ENCODE data around the gene TANC1.
"Not testable (repeated sequence)": the region's sequence is repeated elsewhere in the genome, so short reads cannot be mapped to it uniquely, and the experiment has no call there.

TANC1 gene

GRCh38 chr2:159137511-159138241, 169.2 kb downstream of the TANC1 start:
- Histone ChIP-seq H3K4me3 (ENCODE audit: low read length) (no peak overlapping the region), H3K4me1 (ENCODE audit: control insufficient read depth, insufficient read depth, low read length) (peaks cover 30% of the 10 kb centered on the region), H3K9ac (ENCODE audit: low read length) (no peak overlapping the region), H3K27me3 (ENCODE audit: control insufficient read depth, insufficient read depth, low read length) (no peaks in the 10 kb centered on the region), H3K36me3 (ENCODE audit: control insufficient read depth, insufficient read depth, low read length) (no peaks in the 10 kb centered on the region), H3K27ac (ENCODE audit: low read depth, low read length) (peak overlapping the region; percentile 79)

GRCh38 chr2:159138642-159139182, 170.3 kb downstream of the TANC1 start:
- no peaks in the 10 kb centered on the region for H3K36me3 ChIP-seq (ENCODE audit: control insufficient read depth, insufficient read depth, low read length)
- no peak overlapping the region for H3K27ac ChIP-seq (ENCODE audit: low read depth, low read length)
- H3K4me3 ChIP-seq (ENCODE audit: low read length) = no peak overlapping the region
- no peaks in the 10 kb centered on the region for H3K27me3 ChIP-seq (ENCODE audit: control insufficient read depth, insufficient read depth, low read length)
- peaks cover 30% of the 10 kb centered on the region for H3K4me1 ChIP-seq (ENCODE audit: control insufficient read depth, insufficient read depth, low read length)
- H3K9ac ChIP-seq (ENCODE audit: low read length) = no peak overlapping the region

GRCh38 chr2:159139216-159139933, 170.9 kb downstream of the TANC1 start:
- H3K27me3 ChIP-seq (ENCODE audit: control insufficient read depth, insufficient read depth, low read length) = no peaks in the 10 kb centered on the region
- no peak overlapping the region for H3K4me3 ChIP-seq (ENCODE audit: low read length)
- H3K27ac ChIP-seq (ENCODE audit: low read depth, low read length) = no peak overlapping the region
- peaks cover 30% of the 10 kb centered on the region for H3K4me1 ChIP-seq (ENCODE audit: control insufficient read depth, insufficient read depth, low read length)
- H3K9ac ChIP-seq (ENCODE audit: low read length) = no peak overlapping the region
- no peaks in the 10 kb centered on the region for H3K36me3 ChIP-seq (ENCODE audit: control insufficient read depth, insufficient read depth, low read length)

- no peak overlapping the region for H3K4me3 ChIP-seq (ENCODE audit: low read length)
- H3K27me3 ChIP-seq (ENCODE audit: control insufficient read depth, insufficient read depth, low read length) = no peaks in the 10 kb centered on the region
- no peak overlapping the region for H3K27ac ChIP-seq (ENCODE audit: low read depth, low read length)
- H3K9ac ChIP-seq (ENCODE audit: low read length) = no peak overlapping the region
- no peaks in the 10 kb centered on the region for H3K36me3 ChIP-seq (ENCODE audit: control insufficient read depth, insufficient read depth, low read length)
- peaks cover 29% of the 10 kb centered on the region for H3K4me1 ChIP-seq (ENCODE audit: control insufficient read depth, insufficient read depth, low read length)
These were observed 171.8 kb downstream of the TANC1 start for GRCh38 chr2:159140070-159140769.

GRCh38 chr2:159140821-159141220, 172.4 kb downstream of the TANC1 start:
- H3K27me3 ChIP-seq (ENCODE audit: control insufficient read depth, insufficient read depth, low read length); H3K36me3 ChIP-seq (ENCODE audit: control insufficient read depth, insufficient read depth, low read length); H3K4me3 ChIP-seq (ENCODE audit: low read length); H3K27ac ChIP-seq (ENCODE audit: low read depth, low read length); H3K9ac ChIP-seq (ENCODE audit: low read length): not testable (repeated sequence)
- peaks cover 25% of the 10 kb centered on the region for H3K4me1 ChIP-seq (ENCODE audit: control insufficient read depth, insufficient read depth, low read length)

GRCh38 chr2:159144776-159145614, 176.6 kb downstream of the TANC1 start:
- H3K27ac ChIP-seq (ENCODE audit: low read depth, low read length) = no peak overlapping the region
- H3K36me3 ChIP-seq (ENCODE audit: control insufficient read depth, insufficient read depth, low read length) = no peaks in the 10 kb centered on the region
- no peak overlapping the region for H3K9ac ChIP-seq (ENCODE audit: low read length)
- H3K27me3 ChIP-seq (ENCODE audit: control insufficient read depth, insufficient read depth, low read length) = no peaks in the 10 kb centered on the region
- no peak overlapping the region for H3K4me3 ChIP-seq (ENCODE audit: low read length)
- no peaks in the 10 kb centered on the region for H3K4me1 ChIP-seq (ENCODE audit: control insufficient read depth, insufficient read depth, low read length)

GRCh38 chr2:159145745-159146354, 177.4 kb downstream of the TANC1 start:
- Histone ChIP-seq H3K36me3 (ENCODE audit: control insufficient read depth, insufficient read depth, low read length) (no peaks in the 10 kb centered on the region), H3K9ac (ENCODE audit: low read length) (no peak overlapping the region), H3K27me3 (ENCODE audit: control insufficient read depth, insufficient read depth, low read length) (no peaks in the 10 kb centered on the region), H3K4me1 (ENCODE audit: control insufficient read depth, insufficient read depth, low read length) (peaks cover 2% of the 10 kb centered on the region), H3K4me3 (ENCODE audit: low read length) (no peak overlapping the region), H3K27ac (ENCODE audit: low read depth, low read length) (no peak overlapping the region)

GRCh38 chr2:159146996-159147666, 178.7 kb downstream of the TANC1 start:
- Histone ChIP-seq H3K9ac (ENCODE audit: low read length) (no peak overlapping the region), H3K4me1 (ENCODE audit: control insufficient read depth, insufficient read depth, low read length) (peaks cover 5% of the 10 kb centered on the region), H3K27me3 (ENCODE audit: control insufficient read depth, insufficient read depth, low read length) (no peaks in the 10 kb centered on the region), H3K36me3 (ENCODE audit: control insufficient read depth, insufficient read depth, low read length) (no peaks in the 10 kb centered on the region), H3K27ac (ENCODE audit: low read depth, low read length) (no peak overlapping the region), H3K4me3 (ENCODE audit: low read length) (no peak overlapping the region)

- H3K4me1 ChIP-seq (ENCODE audit: control insufficient read depth, insufficient read depth, low read length) = peaks cover 5% of the 10 kb centered on the region
- no peak overlapping the region for H3K4me3 ChIP-seq (ENCODE audit: low read length)
- no peak overlapping the region for H3K27ac ChIP-seq (ENCODE audit: low read depth, low read length)
These were observed 179.2 kb downstream of the TANC1 start for GRCh38 chr2:159147690-159148089.

GRCh38 chr2:159148901-159149300, 180.5 kb downstream of the TANC1 start:
- no peak overlapping the region for H3K9ac ChIP-seq (ENCODE audit: low read length)
- peaks cover 5% of the 10 kb centered on the region for H3K4me1 ChIP-seq (ENCODE audit: control insufficient read depth, insufficient read depth, low read length)
- no peaks in the 10 kb centered on the region for H3K27me3 ChIP-seq (ENCODE audit: control insufficient read depth, insufficient read depth, low read length)
- no peak overlapping the region for H3K4me3 ChIP-seq (ENCODE audit: low read length)
- no peaks in the 10 kb centered on the region for H3K36me3 ChIP-seq (ENCODE audit: control insufficient read depth, insufficient read depth, low read length)
- H3K27ac ChIP-seq (ENCODE audit: low read depth, low read length) = no peak overlapping the region

More at GRCh38 chr2:159147690-159148089, 179.2 kb downstream of the TANC1 start:
- Histone ChIP-seq H3K9ac (ENCODE audit: low read length) (no peak overlapping the region), H3K27me3 (ENCODE audit: control insufficient read depth, insufficient read depth, low read length) (no peaks in the 10 kb centered on the region), H3K36me3 (ENCODE audit: control insufficient read depth, insufficient read depth, low read length) (no peaks in the 10 kb centered on the region)

- Histone ChIP-seq H3K4me1 (ENCODE audit: control insufficient read depth, insufficient read depth, low read length) (peaks cover 5% of the 10 kb centered on the region), H3K27ac (ENCODE audit: low read depth, low read length) (no peak overlapping the region), H3K36me3 (ENCODE audit: control insufficient read depth, insufficient read depth, low read length) (no peaks in the 10 kb centered on the region), H3K4me3 (ENCODE audit: low read length) (no peak overlapping the region), H3K27me3 (ENCODE audit: control insufficient read depth, insufficient read depth, low read length) (no peaks in the 10 kb centered on the region), H3K9ac (ENCODE audit: low read length) (no peak overlapping the region)
These were observed 181.3 kb downstream of the TANC1 start for GRCh38 chr2:159149747-159150146.
